Stimulated activated CD8-positive, alpha-beta memory T cell treated with anti-CD3 and anti-CD28 coated beads, Interleukin-12 subunit alpha, Interleukin-12 subunit beta, amount 100 ng/mL, for 4 hours (primary cell): ENCODE results near the gene CEP126.
"Not testable (repeated sequence)": the region's sequence is repeated elsewhere in the genome, so short reads cannot be mapped to it uniquely, and the experiment has no call there.

Experiments
- DNase-seq: peaks from one replicate; pipeline ENCODE4 v3.0.0-alpha.2; 2020; ENCODE audit warnings: low read depth

CEP126 gene

GRCh38 chr11:101929294-101929915 is 14.6 kb downstream of the CEP126 start:
- DNase-seq, result no peak

- DNase-seq, result no peak
Observed at GRCh38 chr11:101931692-101932091, 16.9 kb downstream of the CEP126 start.

- no peak for DNase-seq
Observed at GRCh38 chr11:101940901-101941520, 26.2 kb downstream of the CEP126 start.

- DNase-seq, result no peak
Observed at GRCh38 chr11:101944923-101945322, 30.1 kb downstream of the CEP126 start.

GRCh38 chr11:101945448-101945847 is 30.6 kb downstream of the CEP126 start:
- no peak for DNase-seq

GRCh38 chr11:101949680-101950220 is 34.9 kb downstream of the CEP126 start:
- no peak for DNase-seq

GRCh38 chr11:101955278-101955677 is 40.5 kb downstream of the CEP126 start:
- no peak for DNase-seq

- DNase-seq, result no peak
Observed at GRCh38 chr11:101955701-101956100, 40.9 kb downstream of the CEP126 start.

- DNase-seq, result no peak
Observed at GRCh38 chr11:101960231-101960630, 45.4 kb downstream of the CEP126 start.

GRCh38 chr11:101964200-101964599 is 49.4 kb downstream of the CEP126 start:
- DNase-seq, result not testable (repeated sequence)

- DNase-seq, result no peak
Observed at GRCh38 chr11:101974255-101974654, 59.4 kb downstream of the CEP126 start.

GRCh38 chr11:101974771-101975170 is 60.0 kb downstream of the CEP126 start:
- no peak for DNase-seq

GRCh38 chr11:101975734-101976133 is 60.9 kb downstream of the CEP126 start:
- DNase-seq, result no peak

- DNase-seq, result no peak
Observed at GRCh38 chr11:101987370-101987769, 72.6 kb downstream of the CEP126 start.

- DNase-seq, result no peak
Observed at GRCh38 chr11:101993172-101993571, 78.4 kb downstream of the CEP126 start.

- DNase-seq, result not testable (repeated sequence)
Observed at GRCh38 chr11:101994052-101994469, 79.3 kb downstream of the CEP126 start.

- DNase-seq, result no peak
Observed at GRCh38 chr11:101996111-101996510, 81.3 kb downstream of the CEP126 start.

GRCh38 chr11:102001657-102002338 is 87.0 kb downstream of the CEP126 start:
- DNase-seq, result no peak

GRCh38 chr11:102004220-102004619 is 89.4 kb downstream of the CEP126 start:
- no peak for DNase-seq

GRCh38 chr11:102005306-102005705 is 90.5 kb downstream of the CEP126 start:
- DNase-seq, result no peak

GRCh38 chr11:102006835-102007566 is 92.2 kb downstream of the CEP126 start:
- DNase-seq, result no peak
